D341Med (cell line): ENCODE measurements around the gene LPP.

Source experiments
- DNase-seq: peaks from one replicate; pipeline ENCODE4 v3.0.0; 2012; ENCODE audit warnings: low spot score

LPP gene

DNA sequence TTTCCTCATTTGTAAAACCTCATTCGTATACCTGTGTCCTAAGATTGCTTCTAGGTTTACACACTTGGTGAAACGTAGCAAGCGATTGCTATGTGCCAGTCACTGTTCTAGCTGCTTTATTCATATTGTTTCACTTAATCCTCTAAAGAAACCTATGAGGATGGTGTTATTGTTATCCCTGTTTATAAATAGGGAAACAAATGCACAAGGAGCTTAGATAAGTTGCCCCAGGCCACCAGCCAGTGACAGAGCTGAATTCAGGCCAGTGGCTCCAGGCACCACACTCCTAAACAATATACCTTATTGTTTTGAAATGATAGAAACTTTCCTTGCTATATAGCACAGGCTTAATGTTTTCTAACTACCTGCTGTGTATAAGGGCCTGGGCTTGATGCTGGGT lies 44.0 kb downstream of the LPP start:
- DNase-seq = no peak

DNA sequence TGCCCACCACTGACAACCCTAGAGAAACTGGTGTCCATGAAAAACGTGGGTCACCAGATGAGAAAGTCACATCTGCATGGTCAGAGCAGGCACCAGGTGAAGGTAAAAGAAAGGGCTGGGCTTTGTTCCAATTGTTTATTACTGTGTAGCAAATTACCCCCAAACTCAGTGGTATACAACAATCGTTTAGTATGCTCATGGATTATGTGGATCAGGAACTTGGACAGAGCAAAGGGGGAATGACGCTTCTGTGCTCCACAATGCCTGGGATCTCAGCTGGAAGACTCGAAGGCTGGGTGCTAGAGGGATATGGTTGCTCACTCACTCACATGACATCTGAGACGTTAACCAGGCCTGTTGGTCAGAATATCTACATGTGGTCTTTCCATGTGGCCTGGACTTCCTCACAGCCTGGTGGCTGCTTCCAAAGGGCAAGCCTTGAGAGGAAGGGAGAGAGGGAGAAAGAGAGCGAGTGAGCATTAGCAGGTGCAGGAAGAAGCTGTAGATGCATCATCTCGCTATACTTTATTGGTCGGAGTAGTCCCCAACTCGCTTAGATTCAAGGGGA lies 44.9 kb downstream of the LPP start:
- no peak for DNase-seq

DNA sequence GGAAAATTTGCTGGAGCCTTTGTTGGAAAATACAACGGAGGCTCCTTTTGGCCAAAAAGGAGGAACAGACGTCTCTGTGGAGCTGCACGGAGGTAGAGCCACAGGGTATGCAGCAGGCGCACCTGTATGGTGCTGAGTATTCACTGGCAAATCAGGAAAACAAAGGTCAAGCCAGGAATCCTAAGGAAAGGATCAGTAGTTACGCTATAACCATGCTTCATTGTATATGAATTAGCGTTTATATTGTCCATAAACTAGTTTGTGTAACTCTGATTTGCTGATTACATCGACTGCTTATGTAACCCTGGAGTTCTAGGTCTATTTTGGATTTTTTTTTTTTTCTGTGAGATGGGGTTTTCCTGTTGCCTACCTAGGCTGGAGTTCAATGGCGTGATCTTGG lies 45.4 kb downstream of the LPP start:
- no peak for DNase-seq

DNA sequence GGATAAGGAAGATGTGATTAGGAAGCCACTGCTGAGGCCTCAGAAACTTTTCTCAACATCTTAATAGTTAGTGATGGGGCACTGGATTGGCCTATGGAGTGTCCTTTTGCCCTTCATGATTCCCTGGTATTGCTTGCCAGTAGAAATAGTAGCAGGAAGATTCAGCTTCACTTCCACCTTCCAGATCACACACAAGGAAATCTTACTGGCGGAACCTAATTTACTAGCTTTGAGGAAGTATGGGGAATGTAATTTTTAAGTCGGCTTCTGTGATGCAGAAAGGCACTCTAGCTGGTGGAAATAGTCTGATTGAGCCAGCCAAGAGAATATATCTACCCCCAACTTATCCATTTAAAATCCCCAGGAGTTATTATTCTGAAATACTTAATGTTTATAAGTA lies 46.5 kb downstream of the LPP start:
- DNase-seq = no peak

DNA sequence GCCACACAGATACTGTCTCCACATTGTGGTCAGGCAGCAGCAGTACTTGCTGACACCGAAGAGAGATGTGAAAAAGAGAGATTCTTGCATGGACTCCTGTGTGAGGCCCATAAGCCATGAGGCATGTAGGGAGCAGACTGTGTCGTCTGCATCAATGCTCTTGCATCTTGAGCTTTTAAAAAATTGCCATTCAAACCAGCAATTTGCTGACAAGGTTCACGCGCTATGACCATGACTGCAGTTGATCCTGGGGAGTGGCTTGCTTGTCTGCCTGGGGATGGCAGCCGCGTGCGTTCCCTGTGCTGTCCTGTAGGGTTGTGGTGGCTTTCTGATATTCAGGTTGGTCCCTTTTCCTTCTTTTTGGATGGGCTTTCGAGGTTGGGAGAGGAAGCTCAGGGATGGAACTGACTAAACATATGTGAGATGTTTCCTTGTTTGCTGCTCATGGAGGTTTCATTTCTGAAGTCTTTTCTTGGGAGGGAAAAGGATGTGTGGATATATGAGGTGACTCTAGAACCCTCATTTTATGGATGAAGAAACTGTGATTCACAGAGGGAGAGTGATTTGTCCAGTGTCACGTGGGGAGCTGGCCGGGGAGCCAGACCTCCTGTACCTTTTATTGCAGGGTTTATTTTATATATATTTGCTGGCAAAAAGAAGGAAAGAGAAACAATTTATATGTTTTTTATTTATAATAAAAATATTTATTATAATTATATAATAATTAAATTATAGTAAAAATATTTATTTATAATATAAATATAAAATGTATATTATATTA lies 48.6 kb downstream of the LPP start:
- no peak for DNase-seq

DNA sequence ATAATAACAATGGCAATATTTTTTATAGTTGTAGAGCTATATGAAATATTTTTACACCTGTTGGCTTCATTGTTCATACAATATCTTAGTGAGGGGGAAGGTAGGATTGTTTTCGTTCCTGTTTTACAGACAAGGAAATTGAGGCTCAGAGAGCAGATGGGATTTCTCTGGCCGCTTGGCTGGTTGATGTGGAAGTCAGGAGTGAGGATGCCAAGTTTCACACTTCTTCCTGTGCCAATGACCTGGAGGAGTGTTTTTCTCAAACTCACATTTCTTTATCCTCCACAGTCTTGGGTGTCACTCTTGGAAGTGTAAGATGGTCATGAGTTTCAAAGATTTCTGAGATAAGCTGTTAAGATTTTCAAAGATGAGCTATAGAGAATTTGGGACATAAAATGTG lies 50.6 kb downstream of the LPP start:
- DNase-seq = no peak

DNA sequence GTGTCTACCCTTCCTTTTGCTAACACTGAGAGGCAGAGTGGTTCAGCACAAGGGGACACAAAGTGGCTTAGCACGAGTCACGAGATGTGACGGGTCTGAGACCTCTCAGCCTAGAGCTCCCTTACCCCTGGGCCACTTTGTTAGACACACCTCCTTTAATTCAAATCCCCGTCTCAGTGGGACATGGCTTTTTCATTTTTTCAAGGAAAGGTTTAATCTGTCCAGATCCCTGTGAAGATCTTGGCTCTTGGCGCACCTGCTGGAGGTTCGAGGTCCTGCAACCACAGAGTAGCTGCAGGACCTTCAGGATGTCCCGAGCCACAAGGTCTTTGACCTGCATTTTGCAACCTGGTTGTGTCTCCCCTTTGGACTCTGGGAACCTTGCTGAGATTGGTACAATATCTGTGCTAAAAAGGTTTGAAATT lies 52.0 kb downstream of the LPP start:
- no peak for DNase-seq

DNA sequence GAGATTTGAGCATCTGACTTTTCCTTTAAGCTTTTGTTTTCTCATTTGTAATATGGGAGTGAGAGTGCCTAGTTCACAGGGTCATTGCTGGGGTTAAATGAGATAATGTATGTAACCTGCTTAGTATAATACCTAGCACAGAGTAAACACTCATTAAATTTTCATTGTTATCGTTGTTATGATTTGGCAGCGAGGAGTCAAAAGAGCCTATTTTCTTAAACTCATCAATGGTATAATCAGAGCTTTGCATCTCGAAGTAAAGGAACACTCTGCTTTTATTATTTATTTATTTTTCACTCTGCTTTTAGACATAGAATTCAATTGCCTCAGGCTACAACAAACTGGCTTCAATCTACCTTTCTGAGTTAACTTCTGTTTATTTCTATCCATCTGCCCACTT lies 52.8 kb downstream of the LPP start:
- DNase-seq = no peak

DNA sequence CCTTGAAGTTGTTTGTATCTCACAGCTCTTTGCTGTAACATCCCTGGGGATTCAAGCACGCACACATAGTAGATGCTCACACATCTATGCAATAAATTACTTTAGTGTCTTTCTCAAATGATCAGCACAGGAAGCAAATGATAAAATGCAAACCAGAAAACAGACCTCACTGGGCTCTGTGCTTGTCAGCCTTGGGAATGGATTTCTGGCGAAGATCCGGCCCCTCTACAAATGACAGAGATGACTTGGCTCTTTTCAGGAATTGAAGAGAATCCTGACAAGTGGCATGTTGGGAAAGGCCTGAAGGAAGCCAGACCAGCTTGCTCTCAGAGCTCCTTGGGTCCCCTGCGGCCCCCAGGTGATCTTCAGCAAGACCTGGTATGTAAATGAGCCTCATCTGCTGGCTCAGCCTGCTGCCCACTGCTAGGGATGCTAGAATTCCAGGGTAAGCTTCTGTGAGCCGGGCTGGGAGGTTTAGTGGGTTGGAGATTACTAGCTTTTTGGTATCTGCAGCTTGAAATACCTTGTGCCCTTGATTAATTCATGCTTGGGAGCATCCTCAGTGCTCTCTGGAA lies 54.1 kb downstream of the LPP start:
- no peak for DNase-seq

DNA sequence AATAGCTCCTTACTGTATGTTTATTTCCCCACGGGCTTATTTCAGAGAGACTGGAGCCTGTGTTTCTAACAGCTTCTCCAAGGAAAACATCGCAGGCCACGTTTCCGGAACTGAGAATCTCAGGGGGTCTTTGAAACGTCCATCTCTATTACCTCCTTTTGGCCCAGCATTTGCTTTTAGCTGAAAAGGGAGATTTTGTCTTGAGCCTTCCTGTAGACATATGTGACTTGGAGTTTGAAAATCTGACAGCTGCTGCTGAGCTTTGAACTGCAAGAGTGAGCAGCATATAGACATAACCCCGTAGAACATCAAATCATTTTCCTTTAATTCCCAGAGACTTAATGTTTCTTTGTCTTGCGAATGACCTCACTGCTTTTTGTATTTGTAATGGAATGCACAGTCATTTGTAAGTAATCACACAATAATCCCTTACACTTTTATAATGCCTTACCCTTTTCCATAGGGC lies 54.6 kb downstream of the LPP start:
- no peak for DNase-seq

DNA sequence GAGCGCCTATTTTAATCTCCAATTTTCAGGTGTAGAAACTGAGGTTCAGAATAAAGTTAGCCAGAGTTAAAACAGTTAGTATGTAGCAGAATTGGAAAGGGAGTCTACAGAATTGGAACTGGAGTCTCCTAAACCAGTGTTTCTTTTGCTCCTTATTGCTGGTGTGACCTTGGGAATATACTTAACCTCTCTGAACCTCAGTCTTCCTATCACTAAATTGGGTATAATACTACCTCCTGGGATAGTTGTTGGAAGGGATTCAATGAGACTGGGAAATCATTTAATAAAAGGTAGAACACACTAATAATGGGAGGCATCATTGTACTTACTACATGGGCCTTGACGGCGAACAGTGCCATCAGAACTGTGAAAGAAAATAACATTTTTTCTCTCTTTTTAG lies 55.1 kb downstream of the LPP start:
- DNase-seq = no peak

DNA sequence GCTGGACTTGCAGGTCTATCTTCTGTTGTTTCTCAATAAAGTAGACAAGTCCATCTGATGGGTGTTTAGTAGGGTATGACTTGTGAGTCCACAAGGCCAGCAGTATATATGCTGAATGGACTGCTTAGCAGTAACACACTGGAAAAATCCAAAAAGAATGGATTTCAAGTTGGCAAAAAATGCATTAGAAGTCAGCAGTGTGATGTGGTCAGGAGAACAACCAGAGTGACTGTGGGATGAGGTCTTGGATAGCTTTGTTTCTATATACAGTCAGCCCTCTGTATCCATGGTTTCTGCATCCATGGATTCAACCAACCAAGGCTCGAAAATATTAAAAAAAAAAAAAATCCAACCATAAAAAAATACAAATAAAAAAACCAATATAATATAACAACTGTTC lies 55.8 kb downstream of the LPP start:
- no peak for DNase-seq

DNA sequence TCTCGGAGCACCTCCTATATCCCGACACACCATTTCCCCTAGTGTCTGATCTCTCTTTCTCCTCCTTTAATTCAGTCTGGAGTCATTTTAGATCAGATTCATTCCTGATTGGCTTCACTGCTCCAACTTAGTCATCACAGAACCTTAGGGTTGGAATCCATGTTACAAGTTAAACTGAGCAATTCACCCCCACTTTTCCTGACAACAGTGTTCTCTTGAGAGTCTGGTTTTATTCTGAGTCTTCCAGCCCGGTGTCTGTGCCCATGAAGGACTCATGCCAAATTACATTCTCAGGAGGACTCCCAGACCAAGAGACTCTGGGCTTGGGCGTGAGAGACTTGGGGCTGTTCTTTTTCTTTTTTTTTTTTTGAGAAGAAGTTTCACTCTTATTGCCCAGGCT lies 57.5 kb downstream of the LPP start:
- DNase-seq = no peak

DNA sequence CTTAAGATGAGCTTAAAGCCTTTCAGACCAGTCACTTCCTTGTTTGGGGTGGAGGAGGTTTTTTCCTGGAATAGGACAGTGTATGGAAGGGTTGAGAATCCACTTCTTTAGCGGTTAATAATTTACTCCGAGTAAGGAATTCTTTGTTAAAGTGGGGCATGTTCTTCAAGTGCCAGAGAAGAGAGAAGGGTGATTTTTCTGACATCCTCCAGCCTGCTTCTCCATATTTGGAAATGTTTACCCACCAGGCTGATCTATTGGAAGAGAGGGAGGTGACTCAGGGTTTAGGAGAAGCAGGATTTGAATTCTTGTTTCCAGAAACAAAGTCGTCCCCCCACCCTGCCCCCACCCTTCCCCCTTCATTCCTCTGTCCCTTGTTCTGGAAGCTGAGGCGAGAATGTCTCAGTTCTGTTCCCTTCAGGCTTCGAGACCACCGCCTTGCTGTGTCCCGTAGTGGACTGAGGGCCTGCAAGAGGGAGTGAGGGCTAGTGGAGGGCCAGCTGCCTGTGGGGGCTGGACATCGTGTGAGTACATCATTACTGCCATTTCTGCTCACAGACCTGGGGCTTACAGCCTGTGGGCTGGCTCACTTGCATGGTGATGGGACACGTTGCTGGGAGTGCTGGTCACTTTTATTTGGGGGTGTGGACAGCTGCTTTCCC lies 58.5 kb downstream of the LPP start:
- no peak for DNase-seq

DNA sequence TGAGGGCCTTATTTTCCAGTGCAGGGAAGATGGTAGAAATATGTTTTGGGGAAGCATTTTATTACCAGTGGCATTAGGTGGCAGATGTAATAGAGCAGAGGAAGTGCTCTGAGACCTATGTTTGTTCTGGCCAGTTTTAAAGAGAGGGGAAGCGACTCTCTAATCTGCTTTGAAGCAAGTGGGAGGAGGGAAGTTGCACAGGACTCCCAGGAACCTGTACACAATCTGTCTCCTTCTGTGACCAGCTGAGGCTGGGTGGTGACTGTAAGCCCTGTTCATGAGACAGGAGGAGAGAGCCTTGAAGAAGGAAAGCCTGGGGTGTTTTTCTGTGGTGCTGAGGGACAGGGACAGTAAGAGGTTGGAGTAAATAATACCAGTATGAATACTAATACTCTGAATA lies 60.5 kb downstream of the LPP start:
- DNase-seq = no peak

DNA sequence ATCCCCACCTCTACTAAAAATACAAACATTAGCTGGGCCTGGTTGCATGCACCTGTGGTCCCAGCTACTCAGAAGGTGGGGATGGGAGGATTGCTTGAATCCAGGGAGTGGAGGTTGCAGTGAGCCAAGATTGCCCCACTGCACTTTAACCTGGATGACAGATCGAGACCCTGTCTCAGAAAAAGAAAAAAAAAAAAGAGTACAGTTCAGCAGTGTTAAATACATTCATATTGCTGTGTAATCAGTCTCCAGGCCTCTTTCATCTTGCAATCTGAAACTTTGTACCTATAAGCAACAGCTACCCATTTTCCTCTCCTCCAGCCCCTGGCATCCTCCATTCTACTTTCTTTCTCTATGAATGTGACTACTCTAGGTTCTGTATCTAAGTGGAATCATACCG lies 61.2 kb downstream of the LPP start:
- DNase-seq = no peak

DNA sequence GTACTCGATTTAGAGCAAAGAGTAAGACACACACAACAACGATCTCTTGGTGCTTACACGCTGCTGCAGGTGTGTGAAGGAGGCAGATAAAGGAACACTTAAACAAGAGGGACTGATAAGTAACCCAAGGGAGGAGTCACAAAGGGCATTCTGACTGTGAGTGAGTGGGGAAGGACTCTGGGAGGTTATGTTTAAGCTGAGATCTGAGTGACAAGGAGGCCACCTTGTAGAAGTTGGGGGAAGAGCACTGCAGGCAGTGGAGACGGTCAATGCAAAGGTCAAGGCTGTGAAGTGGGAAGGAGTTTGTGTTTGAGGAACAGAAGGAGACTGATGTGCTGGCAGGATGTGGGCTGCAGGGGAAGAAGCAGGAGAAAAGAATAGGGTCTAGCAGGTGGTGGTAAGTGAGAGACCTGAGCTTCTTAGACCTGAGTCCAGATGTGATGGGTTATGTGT lies 63.1 kb downstream of the LPP start:
- DNase-seq = no peak

DNA sequence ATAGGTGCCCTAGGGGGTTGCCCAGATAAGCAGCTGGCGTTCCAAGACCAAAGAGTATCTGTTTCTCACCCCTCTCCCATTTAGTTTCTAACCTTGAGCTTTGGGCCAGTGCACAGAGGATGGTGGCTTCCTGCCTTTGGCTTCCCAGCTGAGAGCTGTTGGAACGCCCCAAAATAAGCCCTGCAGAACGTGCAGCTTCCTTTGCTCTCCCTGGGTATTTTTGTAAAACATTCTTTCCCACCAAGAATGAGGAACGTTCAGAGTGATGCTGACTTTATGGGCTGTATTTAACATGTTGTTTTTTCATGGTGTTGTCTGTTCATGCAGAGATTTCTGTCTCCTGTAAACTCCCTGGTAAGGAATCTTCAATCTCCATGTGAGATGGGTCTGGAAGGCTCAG lies 63.8 kb downstream of the LPP start:
- DNase-seq = no peak

DNA sequence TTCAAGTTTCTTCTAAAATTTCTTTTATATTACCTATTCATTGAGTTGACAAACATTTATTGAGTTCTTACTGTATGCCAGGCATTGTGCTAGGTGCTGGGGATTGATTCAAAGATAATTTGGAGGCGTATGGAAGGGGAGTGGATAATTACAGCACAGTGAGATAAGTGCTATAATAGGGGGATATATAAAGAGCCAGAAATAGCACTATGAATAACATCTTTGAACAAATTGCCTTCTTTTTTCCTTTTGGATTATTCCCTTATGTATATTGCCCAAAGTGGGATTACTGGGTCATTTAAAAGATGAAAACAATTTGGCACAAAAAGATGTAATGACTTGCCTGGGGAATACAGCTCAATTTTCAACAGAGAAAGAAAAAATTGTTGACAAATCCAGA lies 64.6 kb downstream of the LPP start:
- DNase-seq = no peak

DNA sequence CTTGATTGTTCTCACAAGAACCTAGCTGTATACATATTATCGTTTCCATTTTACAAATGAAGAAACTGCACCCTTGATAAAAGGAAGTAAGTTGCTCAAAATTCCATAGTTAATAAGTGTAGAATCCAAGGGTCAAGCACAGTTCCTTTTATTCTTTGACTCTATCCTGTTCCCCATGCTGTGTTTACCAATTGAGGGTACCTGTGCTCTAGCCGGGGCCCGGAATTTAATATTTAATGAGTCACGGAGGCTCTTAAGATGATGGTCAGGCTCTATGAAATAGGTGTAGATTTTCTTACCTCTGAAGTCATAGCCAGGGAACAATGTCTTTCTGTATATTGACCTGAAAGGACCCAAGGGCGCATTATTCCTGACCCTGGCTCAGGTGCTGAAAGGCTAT lies 65.2 kb downstream of the LPP start:
- no peak for DNase-seq

DNA sequence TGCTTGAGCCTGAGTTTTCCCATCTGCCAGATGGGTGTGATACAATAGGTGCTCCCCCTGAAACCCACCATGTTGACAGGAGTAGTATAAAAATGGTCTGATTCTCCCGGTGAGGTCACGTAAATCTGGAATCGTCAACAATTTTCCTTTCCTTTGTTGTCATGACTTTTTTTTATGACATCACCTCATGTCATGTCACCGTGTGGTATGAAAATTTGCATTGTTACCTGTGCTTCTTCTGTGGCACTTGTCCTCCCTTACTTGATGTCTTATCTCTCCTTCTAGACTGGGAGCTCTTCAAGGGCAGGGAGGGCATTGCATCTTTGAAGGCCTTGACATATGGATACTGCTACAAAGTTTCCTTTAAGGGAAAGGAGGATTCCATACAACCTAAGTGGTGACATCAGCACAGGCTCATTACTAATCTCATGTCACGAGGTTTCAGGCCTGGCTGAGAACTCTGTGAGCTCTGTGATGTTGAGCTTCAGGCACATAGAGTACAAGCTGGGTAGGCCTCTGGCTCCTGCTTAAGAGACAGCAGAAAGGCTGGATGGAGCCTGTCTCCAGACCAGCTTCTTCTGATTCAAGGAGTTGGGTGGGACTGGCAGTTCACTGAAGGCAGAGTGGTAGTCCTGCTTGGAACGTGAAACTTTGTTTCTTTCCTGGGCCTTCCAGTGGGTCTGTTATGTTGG lies 66.3 kb downstream of the LPP start:
- no peak for DNase-seq

DNA sequence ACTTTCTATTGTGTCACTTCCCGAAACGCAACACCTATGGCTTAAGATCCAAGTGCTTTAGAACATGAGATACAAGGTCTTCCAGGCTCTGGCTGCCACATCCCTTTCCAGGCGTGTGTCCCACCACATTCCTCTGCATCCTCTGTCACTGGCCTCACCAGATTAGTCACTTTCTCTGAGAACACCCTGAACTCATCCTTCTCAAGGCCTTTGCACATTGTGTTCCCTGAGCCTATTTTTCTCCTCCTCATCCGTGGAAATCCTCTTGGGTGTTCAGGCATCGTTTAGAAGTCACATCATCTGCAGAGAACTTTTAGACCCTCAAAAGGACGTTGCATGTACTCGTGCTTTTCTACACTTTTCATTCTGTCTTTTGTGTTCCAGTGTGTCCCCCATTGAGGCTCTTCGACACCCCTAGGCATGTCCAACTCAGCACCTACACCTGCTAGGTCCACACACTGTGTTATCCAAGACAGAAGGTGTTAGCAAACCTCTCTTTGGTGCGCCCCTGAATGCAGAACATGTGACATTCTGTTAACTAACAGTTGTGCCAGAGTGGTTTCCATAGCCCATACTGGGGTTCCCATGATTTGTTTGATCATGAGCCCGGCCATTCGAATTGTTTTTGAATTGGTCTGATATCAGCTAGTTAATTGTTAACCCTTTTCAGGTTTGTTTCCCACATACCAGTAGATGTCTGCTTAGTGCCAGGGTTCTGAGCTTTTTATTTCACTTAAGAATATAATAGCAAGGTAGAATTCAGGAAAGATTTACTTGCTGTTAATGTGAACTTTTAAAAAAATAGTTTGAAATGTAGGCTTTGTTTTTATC lies 67.2 kb downstream of the LPP start:
- no peak for DNase-seq
